Stimulated activated naive CD4-positive, alpha-beta T cell (primary cell): ENCODE results near the gene HCST.
"Not testable (repeated sequence)": the region's sequence is repeated elsewhere in the genome, so short reads cannot be mapped to it uniquely, and the experiment has no call there.

ENCODE experiments used
- DNase-seq, 6 experiments: peaks; one replicate each; lab custom pipeline; 2025; lab: John Stamatoyannopoulos, UW

The HCST gene

GRCh38 chr19:35879770-35880317, 22.5 kb upstream of the HCST start:
- peak in 5 of 6 experiments; percentile 46 to 73 (median 59) for DNase-seq

GRCh38 chr19:35882114-35882832, 20.1 kb upstream of the HCST start:
- peak in 5 of 6 experiments; percentile 8 to 80 (median 57) for DNase-seq

GRCh38 chr19:35883882-35884281, 18.4 kb upstream of the HCST start:
- DNase-seq: no peak

- DNase-seq: no peak
Observed at GRCh38 chr19:35885225-35885738, 17.0 kb upstream of the HCST start.

GRCh38 chr19:35885904-35886303, 16.4 kb upstream of the HCST start:
- no peak for DNase-seq

- DNase-seq: no peak
Observed at GRCh38 chr19:35887197-35887596, 15.1 kb upstream of the HCST start.

- DNase-seq: no peak
Observed at GRCh38 chr19:35888398-35888797, 13.9 kb upstream of the HCST start.

- DNase-seq: no peak
Observed at GRCh38 chr19:35889370-35890112, 12.8 kb upstream of the HCST start.

GRCh38 chr19:35890113-35890650, 12.1 kb upstream of the HCST start:
- DNase-seq: no peak

GRCh38 chr19:35891819-35892218, 10.5 kb upstream of the HCST start:
- not testable (repeated sequence) for DNase-seq

- no peak for DNase-seq
Observed at GRCh38 chr19:35894342-35894741, 8.0 kb upstream of the HCST start.

- no peak for DNase-seq
Observed at GRCh38 chr19:35895911-35896642, 6.3 kb upstream of the HCST start.

- DNase-seq: no peak
Observed at GRCh38 chr19:35896643-35897040, 5.7 kb upstream of the HCST start.

GRCh38 chr19:35897706-35898451, 4.5 kb upstream of the HCST start:
- no peak for DNase-seq

- no peak for DNase-seq
Observed at GRCh38 chr19:35898499-35898809, 3.9 kb upstream of the HCST start.

GRCh38 chr19:35899547-35900214, 2.6 kb upstream of the HCST start:
- DNase-seq: peak; percentile 79 to 90 (median 83)

- DNase-seq: no peak
Observed at GRCh38 chr19:35901055-35901644, 1.2 kb upstream of the HCST start.

GRCh38 chr19:35902870-35903475, 644 bp downstream of the HCST start:
- no peak for DNase-seq

- peak; percentile 72 to 89 (median 86) for DNase-seq
Observed at GRCh38 chr19:35903550-35904179, 1.3 kb downstream of the HCST start.
